IgD-negative memory B cell (primary cell): Measurements from ENCODE around the gene SLC2A10. TPM values are rescaled to one million over a fixed set of nuclear protein-coding genes. Genes with fewer than 3 reads are reported as not detected.

Source experiments
- H3K27ac Mint-ChIP-seq, 3 donors: one replicate each; pipeline ENCODE4 v1.8.0; 2020 to 2022; ENCODE audit warnings: mild to moderate bottlenecking in 3 of 3, mixed read lengths in 3 of 3, moderate library complexity in 1 of 3
- H3K27me3 Mint-ChIP-seq: one replicate; pipeline ENCODE4 v1.8.0; 2021; ENCODE audit warnings: mixed read lengths
- H3K36me3 Mint-ChIP-seq: one replicate; pipeline ENCODE4 v1.8.0; 2020; ENCODE audit warnings: mild to moderate bottlenecking, mixed read lengths
- H3K4me1 Mint-ChIP-seq, 3 donors: one replicate each; pipeline ENCODE4 v1.8.0; 2020 to 2022; ENCODE audit warnings: mixed read lengths in 3 of 3, mild to moderate bottlenecking in 1 of 3
- H3K4me3 Mint-ChIP-seq, 4 donors: one replicate each; pipeline ENCODE4 v1.8.0; 2020 to 2022; ENCODE audit warnings: mild to moderate bottlenecking in 4 of 4, mixed read lengths in 4 of 4, moderate library complexity in 3 of 4
- H3K9me3 Mint-ChIP-seq, 3 donors: one replicate each; pipeline ENCODE4 v1.8.0; 2020 to 2021; ENCODE audit warnings: mixed read lengths in 3 of 3, mild to moderate bottlenecking in 1 of 3
- polyA plus RNA-seq: library from polyadenylated mRNA; unstranded; fragments of 300-500 nt; fragmentation: Illumina TruSeq; gene quantifications from one replicate; pipeline ENCODE4 v1.2.3, GENCODE V29; 2021

The SLC2A10 gene
- polyA plus RNA-seq, 1 donor from 2014 or later = not detected

GRCh38 chr20:46704714-46705377, 4.6 kb upstream of the SLC2A10 start:
- H3K27me3 Mint-ChIP-seq = peaks cover 29% of the 10 kb centered on the region
- H3K36me3 Mint-ChIP-seq = peaks cover 7% of the 10 kb centered on the region
- no peak overlapping the region for H3K27ac Mint-ChIP-seq
- H3K4me1 Mint-ChIP-seq = peaks cover 0 to 4% (median under 1%) of the 10 kb centered on the region in 3 donors
- peaks cover 0 to 7% (median 7%) of the 10 kb centered on the region in 3 donors for H3K9me3 Mint-ChIP-seq
- no peak overlapping the region for H3K4me3 Mint-ChIP-seq

GRCh38 chr20:46705378-46705729, 4.1 kb upstream of the SLC2A10 start:
- H3K27ac Mint-ChIP-seq = no peak overlapping the region
- H3K4me1 Mint-ChIP-seq = peaks cover 0 to 9% (median 6%) of the 10 kb centered on the region in 3 donors
- H3K4me3 Mint-ChIP-seq = no peak overlapping the region
- H3K9me3 Mint-ChIP-seq = peaks cover 0 to 8% (median 7%) of the 10 kb centered on the region in 3 donors
- peaks cover 7% of the 10 kb centered on the region for H3K36me3 Mint-ChIP-seq
- H3K27me3 Mint-ChIP-seq = peaks cover 34% of the 10 kb centered on the region

- Mint-ChIP-seq H3K27ac (no peak overlapping the region), H3K4me1 (peaks cover 0 to 10% (median 8%) of the 10 kb centered on the region in 3 donors), H3K36me3 (peaks cover 5% of the 10 kb centered on the region), H3K9me3 (peaks cover 0 to 8% (median 7%) of the 10 kb centered on the region in 3 donors), H3K4me3 (no peak overlapping the region), H3K27me3 (peaks cover 37% of the 10 kb centered on the region)
Measured at GRCh38 chr20:46706242-46706641, 3.2 kb upstream of the SLC2A10 start.

GRCh38 chr20:46708172-46708860, 1.1 kb upstream of the SLC2A10 start:
- H3K27me3 Mint-ChIP-seq = peaks cover 39% of the 10 kb centered on the region
- H3K4me1 Mint-ChIP-seq = peaks cover 0 to 10% (median 10%) of the 10 kb centered on the region in 3 donors
- H3K4me3 Mint-ChIP-seq = peak overlapping the region in 2 of 4 donors; percentile 29 to 65
- H3K27ac Mint-ChIP-seq = no peak overlapping the region
- H3K36me3 Mint-ChIP-seq = peaks cover 5% of the 10 kb centered on the region
- H3K9me3 Mint-ChIP-seq = peaks cover 0 to 8% (median 7%) of the 10 kb centered on the region in 3 donors

GRCh38 chr20:46709055-46709458, 392 bp upstream of the SLC2A10 start:
- H3K9me3 Mint-ChIP-seq = peaks cover 0 to 8% (median 7%) of the 10 kb centered on the region in 3 donors
- peaks cover 4% of the 10 kb centered on the region for H3K36me3 Mint-ChIP-seq
- H3K27ac Mint-ChIP-seq = no peak overlapping the region
- peaks cover 0 to 10% (median 10%) of the 10 kb centered on the region in 3 donors for H3K4me1 Mint-ChIP-seq
- H3K27me3 Mint-ChIP-seq = peaks cover 40% of the 10 kb centered on the region
- H3K4me3 Mint-ChIP-seq = peak overlapping the region in 2 of 4 donors; percentile 22 to 67

GRCh38 chr20:46710153-46710913, 884 bp downstream of the SLC2A10 start:
- peaks cover 3% of the 10 kb centered on the region for H3K36me3 Mint-ChIP-seq
- peak overlapping the region in 2 of 4 donors; percentile 49 to 73 for H3K4me3 Mint-ChIP-seq
- H3K4me1 Mint-ChIP-seq = peaks cover 0 to 10% (median 10%) of the 10 kb centered on the region in 3 donors
- peak overlapping the region in 1 of 3 donors; percentile 76 for H3K27ac Mint-ChIP-seq
- peaks cover 44% of the 10 kb centered on the region for H3K27me3 Mint-ChIP-seq
- peaks cover 0 to 7% (median 6%) of the 10 kb centered on the region in 3 donors for H3K9me3 Mint-ChIP-seq

- Mint-ChIP-seq H3K4me3 (no peak overlapping the region), H3K4me1 (peaks cover 0 to 10% (median 10%) of the 10 kb centered on the region in 3 donors), H3K27ac (no peak overlapping the region), H3K9me3 (peaks cover 0 to 6% (median 0%) of the 10 kb centered on the region in 3 donors), H3K27me3 (peaks cover 42% of the 10 kb centered on the region), H3K36me3 (peaks cover 2% of the 10 kb centered on the region)
Measured at GRCh38 chr20:46712056-46712636, 2.7 kb downstream of the SLC2A10 start.

- H3K36me3 Mint-ChIP-seq = peaks cover 2% of the 10 kb centered on the region
- H3K27me3 Mint-ChIP-seq = peaks cover 31% of the 10 kb centered on the region
- peaks cover 0 to 4% (median 0%) of the 10 kb centered on the region in 3 donors for H3K9me3 Mint-ChIP-seq
- peaks cover 0 to 10% (median 7%) of the 10 kb centered on the region in 3 donors for H3K4me1 Mint-ChIP-seq
- H3K27ac Mint-ChIP-seq = no peak overlapping the region
- no peak overlapping the region for H3K4me3 Mint-ChIP-seq
Measured at GRCh38 chr20:46713957-46714834, 4.7 kb downstream of the SLC2A10 start.

- Mint-ChIP-seq H3K4me1 (peaks cover 0 to 4% (median 2%) of the 10 kb centered on the region in 3 donors), H3K4me3 (peak overlapping the region in 1 of 4 donors; percentile 58), H3K27me3 (peaks cover 27% of the 10 kb centered on the region), H3K27ac (no peak overlapping the region), H3K36me3 (peaks cover 2% of the 10 kb centered on the region), H3K9me3 (peaks cover 0 to 6% (median 4%) of the 10 kb centered on the region in 3 donors)
Measured at GRCh38 chr20:46715292-46715756, 5.9 kb downstream of the SLC2A10 start.

- Mint-ChIP-seq H3K4me1 (peaks cover 0 to 2% (median 0%) of the 10 kb centered on the region in 3 donors), H3K4me3 (no peak overlapping the region), H3K27me3 (peaks cover 19% of the 10 kb centered on the region), H3K9me3 (peaks cover 0 to 8% (median 4%) of the 10 kb centered on the region in 3 donors), H3K36me3 (peaks cover 2% of the 10 kb centered on the region), H3K27ac (no peak overlapping the region)
Measured at GRCh38 chr20:46717818-46718541, 8.5 kb downstream of the SLC2A10 start.

- Mint-ChIP-seq H3K4me1 (no peaks in the 10 kb centered on the region), H3K36me3 (no peaks in the 10 kb centered on the region), H3K9me3 (peaks cover 0 to 8% (median 4%) of the 10 kb centered on the region in 3 donors), H3K27ac (no peak overlapping the region), H3K4me3 (no peak overlapping the region), H3K27me3 (peaks cover 11% of the 10 kb centered on the region)
Measured at GRCh38 chr20:46720019-46720418, 10.6 kb downstream of the SLC2A10 start.

- H3K36me3 Mint-ChIP-seq = no peaks in the 10 kb centered on the region
- H3K4me1 Mint-ChIP-seq = no peaks in the 10 kb centered on the region
- no peak overlapping the region for H3K4me3 Mint-ChIP-seq
- H3K27me3 Mint-ChIP-seq = peaks cover 7% of the 10 kb centered on the region
- peaks cover 0 to 8% (median 3%) of the 10 kb centered on the region in 3 donors for H3K9me3 Mint-ChIP-seq
- no peak overlapping the region for H3K27ac Mint-ChIP-seq
Measured at GRCh38 chr20:46720776-46721425, 11.5 kb downstream of the SLC2A10 start.

GRCh38 chr20:46721476-46721875, 12.0 kb downstream of the SLC2A10 start:
- Mint-ChIP-seq H3K27me3 (peaks cover 7% of the 10 kb centered on the region), H3K27ac (no peak overlapping the region), H3K4me3 (no peak overlapping the region), H3K36me3 (no peaks in the 10 kb centered on the region), H3K4me1 (no peaks in the 10 kb centered on the region), H3K9me3 (peaks cover 0 to 8% (median 2%) of the 10 kb centered on the region in 3 donors)
